HG03064 (cell line): ENCODE data around the gene IDH3B.
"Not testable (repeated sequence)": the region's sequence is repeated elsewhere in the genome, so short reads cannot be mapped to it uniquely, and the experiment has no call there.

Source experiments
- ATAC-seq: cut with Tn5 transposase; IDR thresholded peaks from one replicate; pipeline ENCODE4 v1.9.1; 2021; ENCODE audit warnings: low read depth; ENCODE audit not compliant: unreplicated experiment

IDH3B gene

GRCh38 chr20:2695206-2695983, 31.4 kb upstream of the IDH3B start:
- ATAC-seq: no peak

- no peak for ATAC-seq
Measured at GRCh38 chr20:2694519-2694918, 30.5 kb upstream of the IDH3B start.

- no peak for ATAC-seq
Measured at GRCh38 chr20:2694008-2694471, 30.0 kb upstream of the IDH3B start.

GRCh38 chr20:2693286-2694007, 29.4 kb upstream of the IDH3B start:
- ATAC-seq: no peak

- ATAC-seq: no peak
Measured at GRCh38 chr20:2692886-2693285, 28.9 kb upstream of the IDH3B start.

GRCh38 chr20:2692036-2692885, 28.2 kb upstream of the IDH3B start, which contains the start of gene EBF4:
EBF4 (plus strand) TSS chr20:2692780; CDS start chr20:2693646, 866 bp downstream.
- ATAC-seq: no peak

- ATAC-seq: no peak
Measured at GRCh38 chr20:2691663-2692035, 27.6 kb upstream of the IDH3B start.

GRCh38 chr20:2691127-2691526, 27.1 kb upstream of the IDH3B start:
- no peak for ATAC-seq

- ATAC-seq: no peak
Measured at GRCh38 chr20:2690718-2691117, 26.7 kb upstream of the IDH3B start.

- ATAC-seq: no peak
Measured at GRCh38 chr20:2690213-2690612, 26.2 kb upstream of the IDH3B start.

GRCh38 chr20:2688041-2688591, 24.1 kb upstream of the IDH3B start:
- no peak for ATAC-seq

- no peak for ATAC-seq
Measured at GRCh38 chr20:2687514-2687913, 23.5 kb upstream of the IDH3B start.

GRCh38 chr20:2684817-2685216, 20.8 kb upstream of the IDH3B start:
- not testable (repeated sequence) for ATAC-seq

GRCh38 chr20:2682040-2682439, 18.0 kb upstream of the IDH3B start:
- ATAC-seq: not testable (repeated sequence)

- ATAC-seq: no peak
Measured at GRCh38 chr20:2680046-2680445, 16.0 kb upstream of the IDH3B start.

- no peak for ATAC-seq
Measured at GRCh38 chr20:2673453-2673852, 9.4 kb upstream of the IDH3B start.

- no peak for ATAC-seq
Measured at GRCh38 chr20:2672446-2672845, 8.4 kb upstream of the IDH3B start.

GRCh38 chr20:2671977-2672376, 8.0 kb upstream of the IDH3B start:
- no peak for ATAC-seq

- no peak for ATAC-seq
Measured at GRCh38 chr20:2663364-2663886, 591 bp downstream of the IDH3B start.

GRCh38 chr20:2659547-2659946, 4.5 kb downstream of the IDH3B start:
- ATAC-seq: no peak
